Peyer's patch (tissue), 4 donors: ENCODE measurements around the gene PURA.

Experiments used
- POLR2A ChIP-seq, 2 donors: fragments of 450-650 bp; IDR thresholded peaks; one replicate each; pipeline ENCODE4 v1.5.1; 2017; ENCODE audit warnings: antibody characterized with exemption in 2 of 2, mild to moderate bottlenecking in 2 of 2, moderate library complexity in 2 of 2
- TF ChIP-seq, protein P1 (sequence below), 6 experiments: fragments of 450-650 bp in 4 of 6; fragments of 200-600 bp in 2 of 6; sonication (generic) in 1 of 6; IDR thresholded peaks; one replicate each; pipeline ENCODE4 v1.5.1; 2017 to 2019; ENCODE audit warnings: antibody characterized with exemption in 6 of 6, mild to moderate bottlenecking in 3 of 6, moderate library complexity in 1 of 6

GRCh38 chr5:140126315-140127012, 12.6 kb downstream of the PURA start:
- TF ChIP-seq, protein P1, sequence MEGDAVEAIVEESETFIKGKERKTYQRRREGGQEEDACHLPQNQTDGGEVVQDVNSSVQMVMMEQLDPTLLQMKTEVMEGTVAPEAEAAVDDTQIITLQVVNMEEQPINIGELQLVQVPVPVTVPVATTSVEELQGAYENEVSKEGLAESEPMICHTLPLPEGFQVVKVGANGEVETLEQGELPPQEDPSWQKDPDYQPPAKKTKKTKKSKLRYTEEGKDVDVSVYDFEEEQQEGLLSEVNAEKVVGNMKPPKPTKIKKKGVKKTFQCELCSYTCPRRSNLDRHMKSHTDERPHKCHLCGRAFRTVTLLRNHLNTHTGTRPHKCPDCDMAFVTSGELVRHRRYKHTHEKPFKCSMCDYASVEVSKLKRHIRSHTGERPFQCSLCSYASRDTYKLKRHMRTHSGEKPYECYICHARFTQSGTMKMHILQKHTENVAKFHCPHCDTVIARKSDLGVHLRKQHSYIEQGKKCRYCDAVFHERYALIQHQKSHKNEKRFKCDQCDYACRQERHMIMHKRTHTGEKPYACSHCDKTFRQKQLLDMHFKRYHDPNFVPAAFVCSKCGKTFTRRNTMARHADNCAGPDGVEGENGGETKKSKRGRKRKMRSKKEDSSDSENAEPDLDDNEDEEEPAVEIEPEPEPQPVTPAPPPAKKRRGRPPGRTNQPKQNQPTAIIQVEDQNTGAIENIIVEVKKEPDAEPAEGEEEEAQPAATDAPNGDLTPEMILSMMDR (IDR thresholded peaks at IDR 0.05) = no peak
- TF ChIP-seq POLR2A (IDR thresholded peaks at IDR 0.05) = no peak
